Endothelial cell of umbilical vein (primary cell): ENCODE results near the gene CCDC187. TPM values are rescaled to one million over a fixed set of nuclear protein-coding genes. Genes with fewer than 3 reads are reported as not detected.

Experiments used
- BruUV-seq: library from RNA; stranded (reverse); fragments of 400-500 nt; replicated peaks from 2 replicates; lab custom pipeline; 2021; lab: Mats Ljungman, UMichigan
- CTCF ChIA-PET: fragments of 300-600, 350-600 bp; sonication (Branson Sonifier 250); formaldehyde crosslinking; loops from one replicate; lab custom pipeline; 2021; ENCODE audit warnings: antibody characterized with exemption, inconsistent platforms; lab: Charles Lee
- POLR2A ChIA-PET: fragments of 300-600, 350-600 bp; sonication (Branson Sonifier 250); formaldehyde crosslinking; loops from one replicate; lab custom pipeline; 2021; ENCODE audit warnings: antibody characterized with exemption, inconsistent platforms; lab: Charles Lee
- DNase-seq: peaks from one replicate; pipeline ENCODE4 v3.0.0-alpha.2; 2011; ENCODE audit warnings: low read depth, low spot score
- FAIRE-seq: peaks from 2 replicates; lab custom pipeline; 2011; peaks lifted over from hg19 to GRCh38; lab: Jason Lieb, UNC
- H2AFZ ChIP-seq: 2 replicates; pipeline ENCODE4 v1.6.0; 2012; ENCODE audit warnings: low read depth, low read length, control low read depth, inconsistent platforms
- H3K27ac ChIP-seq: 2 replicates; pipeline ENCODE4 v1.5.1; 2011; ENCODE audit warnings: low read depth, mild to moderate bottlenecking, control low read depth, low read length, moderate library complexity; ENCODE audit not compliant: insufficient read depth
- H3K27me3 ChIP-seq, 2 experiments: 2 replicates each; pipeline versions ENCODE4 v1.6.0 to v1.6.1; 2011; ENCODE audit warnings: low read length in 2 of 2, mixed read lengths in 1 of 2; ENCODE audit not compliant: control insufficient read depth in 2 of 2, insufficient read depth in 2 of 2
- H3K36me3 ChIP-seq, 2 experiments: 2 replicates in 1 of 2; 3 replicates in 1 of 2; pipeline ENCODE4 v1.5.1; 2011; ENCODE audit warnings: low read length in 2 of 2, mild to moderate bottlenecking in 1 of 2, moderate library complexity in 1 of 2; ENCODE audit not compliant: control insufficient read depth in 2 of 2, insufficient read depth in 2 of 2; ENCODE audit errors: extremely low read depth in 1 of 2
- H3K4me1 ChIP-seq: 3 replicates; pipeline ENCODE4 v1.5.1; 2011; ENCODE audit warnings: mild to moderate bottlenecking, low read length; ENCODE audit not compliant: control insufficient read depth, insufficient read depth; ENCODE audit errors: extremely low read depth
- H3K4me2 ChIP-seq: 2 replicates; pipeline ENCODE4 v1.6.1; 2011; ENCODE audit warnings: low read length, control low read depth, mixed read lengths; ENCODE audit not compliant: insufficient read depth
- H3K4me3 ChIP-seq, 3 experiments: fragments of 200-600 bp in 1 of 3; sonication (generic), shearing (Covaris generic) in 1 of 3; replicated peaks in 1 of 3; 2 replicates each; pipeline ENCODE4 v1.5.1; 2011 to 2016; ENCODE audit warnings: control low read depth in 3 of 3, low read length in 3 of 3, mild to moderate bottlenecking in 2 of 3, inconsistent platforms in 1 of 3, low read depth in 1 of 3, moderate library complexity in 1 of 3; ENCODE audit not compliant: insufficient read depth in 1 of 3
- H3K79me2 ChIP-seq: 2 replicates; pipeline ENCODE4 v1.6.0; 2012; ENCODE audit warnings: low read length, inconsistent platforms; ENCODE audit not compliant: control insufficient read depth, insufficient read depth
- H3K9ac ChIP-seq: replicated peaks from 2 replicates; pipeline ENCODE3; 2011; ENCODE audit warnings: low read length, control low read depth; ENCODE audit not compliant: insufficient read depth; ENCODE audit errors: extremely low read depth
- H3K9me1 ChIP-seq: replicated peaks from 3 replicates; pipeline ENCODE4 v1.6.0; 2011; ENCODE audit warnings: mild to moderate bottlenecking, low read length; ENCODE audit not compliant: control insufficient read depth, insufficient read depth; ENCODE audit errors: extremely low read depth
- H3K9me3 ChIP-seq: replicated peaks from 2 replicates; pipeline ENCODE4 v1.5.1; 2012; ENCODE audit warnings: low read length, inconsistent platforms; ENCODE audit not compliant: control insufficient read depth, insufficient read depth
- H4K20me1 ChIP-seq: replicated peaks from 2 replicates; pipeline ENCODE3; 2011; ENCODE audit warnings: mild to moderate bottlenecking, low read length; ENCODE audit not compliant: control insufficient read depth, insufficient read depth; ENCODE audit errors: extremely low read depth
- CTCF ChIP-seq, 2 donors: IDR thresholded peaks; 1 replicate in 1 of 2; 2 replicates in 1 of 2; pipeline ENCODE4 v1.5.1; 2011; ENCODE audit warnings: low read length in 2 of 2, mild to moderate bottlenecking in 2 of 2, moderate library complexity in 2 of 2, control low read depth in 1 of 2, inconsistent platforms in 1 of 2, low read depth in 1 of 2; ENCODE audit not compliant: insufficient read depth in 1 of 2; ENCODE audit errors: extremely low read depth in 1 of 2
- EZH2 ChIP-seq: IDR thresholded peaks from 2 replicates; pipeline ENCODE4 v1.6.1; 2012; ENCODE audit warnings: borderline replicate concordance, low read depth, mild to moderate bottlenecking, moderate library complexity, low read length, inconsistent platforms; ENCODE audit not compliant: severe bottlenecking
- FOS ChIP-seq: IDR thresholded peaks from 2 replicates; pipeline ENCODE4 v1.6.1; 2011; ENCODE audit warnings: mild to moderate bottlenecking, low read length, moderate library complexity, borderline replicate concordance; ENCODE audit not compliant: insufficient read depth
- GATA2 ChIP-seq: IDR thresholded peaks from 2 replicates; pipeline ENCODE4 v1.7.0; 2011; ENCODE audit warnings: low read depth, mild to moderate bottlenecking, moderate library complexity, mixed read lengths, low read length; ENCODE audit not compliant: insufficient read length, insufficient read depth
- JUN ChIP-seq: IDR thresholded peaks from 2 replicates; pipeline ENCODE4 v1.6.1; 2011; ENCODE audit warnings: borderline replicate concordance, low read depth; ENCODE audit not compliant: insufficient read length, insufficient read depth
- MAX ChIP-seq: IDR thresholded peaks from 2 replicates; pipeline ENCODE4 v1.6.1; 2011; ENCODE audit not compliant: insufficient read depth, insufficient read length
- MYC ChIP-seq: IDR thresholded peaks from one replicate; pipeline ENCODE4 v1.6.1; 2011; ENCODE audit warnings: mild to moderate bottlenecking, low read depth, low read length
- POLR2A ChIP-seq: IDR thresholded peaks from 2 replicates; pipeline ENCODE4 v1.6.1; 2012; ENCODE audit warnings: low read depth, mild to moderate bottlenecking, control low read depth, low read length
- POLR2AphosphoS5 ChIP-seq: IDR thresholded peaks from 2 replicates; pipeline ENCODE4 v1.6.1; 2012; ENCODE audit warnings: low read depth, mild to moderate bottlenecking, control low read depth, low read length, moderate library complexity; ENCODE audit not compliant: insufficient read depth
- dilution Hi-C: fragments of 300-500 bp; cut with MboI; formaldehyde crosslinking; loops from one replicate; pipeline ENCODE4 v1.15.0; 2019; ENCODE audit warnings: low sequenced_read_pairs; ENCODE audit not compliant: extremely low pct_ligation_motif_present
- intact Hi-C: fragments of 100-400 bp; cut with micrococcal nuclease; formaldehyde crosslinking; loops from one replicate; pipeline ENCODE4 v1.10.0; 2022
- polyA plus RNA-seq, 4 experiments: library from polyadenylated mRNA; depleted of rRNA in 3 of 4; stranded (reverse) in 3 of 4; unstranded in 1 of 4; fragments of >200 nt; gene quantifications; 2 replicates each; pipeline versions ENCODE4 v1.2.1 to v1.2.3, GENCODE V29; 2011 to 2012; ENCODE audit warnings: missing spikeins in 1 of 4
- total RNA-seq: library from RNA; stranded (reverse); gene quantifications from 2 replicates; pipeline ENCODE4 v1.2.3, GENCODE V29; 2021

CCDC187 gene
- total and polyA plus RNA-seq, 2 donors (not counting 3 experiments of a cell fraction or from before 2014, with no cell fraction given): not detected

- H3K79me2 ChIP-seq: no peaks in the 10 kb centered on the region
- H3K27ac ChIP-seq: no peak overlapping the region
- dilution Hi-C loops: no loop called here
- no peak for FAIRE-seq
- no peak for DNase-seq
- peaks cover 0 to 7% of the 10 kb centered on the region in 2 experiments for H3K36me3 ChIP-seq
- ChIA-PET POLR2A (no interaction called here), CTCF (interaction anchor here (1.7 kb wide), 1 partner anchor 10 kb away, joined by 5 read pairs; no protein-coding TSS in a partner anchor)
- intact Hi-C loops: no loop called here
- H2AFZ ChIP-seq: no peak overlapping the region
- TF ChIP-seq POLR2AphosphoS5: no peak
- TF ChIP-seq CTCF (IDR thresholded peaks at IDR 0.05; ENCODE audit: extremely low read depth in 1 of 2, insufficient read depth in 1 of 2, low read depth in 1 of 2, low read length in 2 of 2): no peak
- TF ChIP-seq JUN: no peak
- no peak for TF ChIP-seq EZH2
- TF ChIP-seq MYC: no peak
- TF ChIP-seq GATA2: no peak
- TF ChIP-seq MAX: no peak
- no peak for TF ChIP-seq POLR2A
- no peak for TF ChIP-seq FOS
- H3K4me3 ChIP-seq: no peak overlapping the region
- H3K9me1 ChIP-seq: no peaks in the 10 kb centered on the region
- H3K4me2 ChIP-seq: no peak overlapping the region
- no peaks in the 10 kb centered on the region for H3K4me1 ChIP-seq
- no peaks in the 10 kb centered on the region for H4K20me1 ChIP-seq
- H3K9ac ChIP-seq: no peak overlapping the region
- no TSS peak for BruUV-seq
- H3K9me3 ChIP-seq: no peaks in the 10 kb centered on the region
- H3K27me3 ChIP-seq: no peaks in the 10 kb centered on the region
Observed at GRCh38 chr9:136235171-136235570, 68.7 kb downstream of the CCDC187 start.
